Measurements from ENCODE around the gene DDX4.

DDX4 gene

DNA sequence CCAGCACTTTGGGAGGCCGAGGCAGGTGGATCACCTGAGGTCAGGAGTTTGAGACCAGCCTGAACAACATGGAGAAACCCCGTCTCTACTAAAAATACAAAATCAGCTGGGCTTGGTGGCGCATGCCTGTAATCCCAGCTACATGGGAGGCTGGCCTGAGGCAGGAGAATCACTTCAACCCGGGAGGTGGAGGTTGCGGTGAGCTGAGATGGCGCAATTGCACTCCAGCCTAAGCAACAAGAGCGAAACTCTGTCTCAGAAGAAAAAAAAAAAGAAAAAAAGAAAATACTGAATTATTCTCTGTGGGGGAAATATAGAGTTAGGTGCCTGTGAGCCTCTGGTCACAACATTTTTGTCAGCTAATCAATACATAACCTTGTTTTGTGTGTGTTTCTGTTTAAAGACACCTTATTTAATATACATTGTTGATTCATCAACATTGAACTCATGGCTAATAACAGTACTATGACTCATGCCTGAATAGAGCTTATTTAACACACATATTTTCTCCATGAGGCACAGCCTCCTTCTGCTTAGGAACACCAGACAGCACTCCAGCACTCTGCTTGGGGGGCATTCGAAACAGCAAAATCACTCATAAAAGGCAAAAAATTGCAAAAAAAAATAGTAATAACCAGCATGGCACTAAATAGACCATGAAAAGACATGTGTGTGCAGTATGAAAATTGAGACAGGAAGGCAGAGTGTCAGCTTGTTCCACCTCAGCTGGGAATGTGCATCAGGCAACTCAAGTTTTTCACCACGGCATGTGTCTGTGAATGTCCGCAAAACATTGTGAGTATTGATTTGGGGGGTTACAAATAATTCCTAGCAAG, 113.2 kb downstream of the DDX4 start, which contains the start of gene IL31RA:
Gene IL31RA, plus strand, starts transcription at position 519 of the 836 bp plus-strand sequence. Its CDS starts 214 bp downstream, at position 733.
- DNase-seq (ENCODE audit: extremely low spot score) = no peak
- ChIA-PET CTCF (interaction anchor here (1.1 kb wide), 1 partner anchor 17 kb away, joined by 4 read pairs; no protein-coding TSS in a partner anchor), POLR2A (no interaction called here)
- TF ChIP-seq ELF4 (IDR thresholded peaks at IDR 0.05) = no peak

DNA sequence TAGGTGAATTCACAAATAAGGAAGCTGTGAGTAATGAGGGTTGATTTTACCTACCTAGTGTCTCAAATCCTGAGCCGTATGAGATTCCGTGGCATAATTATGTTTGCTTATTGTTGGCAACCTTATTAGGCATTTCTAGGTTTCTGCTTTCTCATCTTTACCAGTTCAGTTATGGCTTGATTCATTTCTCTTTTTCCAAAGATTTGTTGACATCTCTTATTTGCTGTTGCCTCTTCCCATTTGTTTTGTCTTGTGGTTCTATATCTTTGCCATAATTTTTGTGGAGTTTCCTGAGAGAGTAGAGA, 113.8 kb downstream of the DDX4 start:
- ChIA-PET POLR2A (no interaction called here), CTCF (interaction anchor here (1.1 kb wide), 1 partner anchor 17 kb away, joined by 4 read pairs; no protein-coding TSS in a partner anchor)
- TF ChIP-seq FOXM1 (IDR thresholded peaks at IDR 0.05; ENCODE audit: borderline replicate concordance) (no peak), L3MBTL2 (conservative IDR thresholded peaks at IDR 0.05) (no peak), CTBP1 (IDR thresholded peaks at IDR 0.05; ENCODE audit: borderline replicate concordance) (no peak), HDGF (IDR thresholded peaks at IDR 0.05; ENCODE audit: borderline replicate concordance) (no peak), BHLHE40 (IDR thresholded peaks at IDR 0.05; ENCODE audit: borderline replicate concordance) (no peak), FOXA1 (IDR thresholded peaks at IDR 0.05) (no peak), SUZ12 (IDR thresholded peaks at IDR 0.05) (no peak), SP1 (IDR thresholded peaks at IDR 0.05) (no peak), TARDBP (IDR thresholded peaks at IDR 0.05) (no peak), ARNT (IDR thresholded peaks at IDR 0.05) (no peak), ZNF384 (IDR thresholded peaks at IDR 0.05) (no peak), NFRKB (IDR thresholded peaks at IDR 0.05) (no peak), FOXK2 (IDR thresholded peaks at IDR 0.05) (no peak), LEF1 (IDR thresholded peaks at IDR 0.05; ENCODE audit: borderline replicate concordance) (no peak), ELF4 (IDR thresholded peaks at IDR 0.05) (no peak)
- TF ChIP-seq, protein P1, sequence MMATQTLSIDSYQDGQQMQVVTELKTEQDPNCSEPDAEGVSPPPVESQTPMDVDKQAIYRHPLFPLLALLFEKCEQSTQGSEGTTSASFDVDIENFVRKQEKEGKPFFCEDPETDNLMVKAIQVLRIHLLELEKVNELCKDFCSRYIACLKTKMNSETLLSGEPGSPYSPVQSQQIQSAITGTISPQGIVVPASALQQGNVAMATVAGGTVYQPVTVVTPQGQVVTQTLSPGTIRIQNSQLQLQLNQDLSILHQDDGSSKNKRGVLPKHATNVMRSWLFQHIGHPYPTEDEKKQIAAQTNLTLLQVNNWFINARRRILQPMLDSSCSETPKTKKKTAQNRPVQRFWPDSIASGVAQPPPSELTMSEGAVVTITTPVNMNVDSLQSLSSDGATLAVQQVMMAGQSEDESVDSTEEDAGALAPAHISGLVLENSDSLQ (IDR thresholded peaks at IDR 0.05) = no peak
- DNase-seq (ENCODE audit: extremely low spot score) = no peak

DNA sequence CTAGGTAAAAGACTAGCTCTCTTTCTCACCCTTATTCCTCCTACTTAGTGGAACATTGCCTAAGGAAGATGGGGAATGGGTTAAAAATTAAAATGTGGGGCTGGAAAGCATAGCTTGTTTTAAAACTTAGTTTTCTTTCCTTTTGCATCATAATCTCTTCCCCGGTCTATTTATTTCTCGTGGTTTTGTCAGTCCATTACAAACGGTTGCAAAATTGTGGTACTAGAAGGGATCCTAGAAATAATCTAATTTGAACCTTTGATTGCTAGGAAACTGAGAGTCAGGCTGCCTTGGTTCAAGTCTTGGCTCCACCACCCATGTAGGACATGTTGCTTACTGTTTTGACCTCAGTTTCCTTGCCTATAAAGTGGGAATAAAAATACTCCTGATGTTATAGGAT, 114.6 kb downstream of the DDX4 start:
- POLR2A ChIA-PET = no interaction called here
- CTCF ChIA-PET = no interaction called here
- DNase-seq (ENCODE audit: extremely low spot score) = no peak
- no peak for TF ChIP-seq FOXM1 (IDR thresholded peaks at IDR 0.05; ENCODE audit: borderline replicate concordance)

DNA sequence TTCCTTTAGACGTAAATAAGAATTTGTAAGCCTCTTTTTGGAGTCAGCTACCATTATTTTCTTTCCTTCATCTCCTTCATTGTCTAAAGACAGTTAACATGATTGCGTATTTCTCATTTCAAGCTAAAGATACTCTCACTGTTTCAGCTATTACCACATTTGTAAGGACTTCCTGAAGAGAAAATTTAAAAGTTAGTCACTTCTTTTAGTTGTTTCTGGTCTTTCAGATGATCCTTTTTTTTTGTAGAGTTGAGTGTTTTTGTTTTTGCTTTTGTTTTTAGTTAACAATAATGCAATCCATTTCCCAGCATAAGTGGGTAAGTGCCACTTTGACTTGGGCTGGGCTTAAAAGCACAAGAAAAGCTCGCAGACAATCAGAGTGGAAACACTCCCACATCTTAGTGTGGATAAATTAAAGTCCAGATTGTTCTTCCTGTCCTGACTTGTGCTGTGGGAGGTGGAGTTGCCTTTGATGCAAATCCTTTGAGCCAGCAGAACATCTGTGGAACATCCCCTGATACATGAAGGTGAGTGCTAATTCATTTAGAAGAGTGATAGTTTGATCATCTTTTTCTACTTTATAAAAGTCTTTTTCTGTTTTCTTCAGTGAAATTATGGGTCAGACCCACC, 115.3 kb downstream of the DDX4 start:
- DNase-seq (ENCODE audit: extremely low spot score) = no peak
- ChIA-PET CTCF (no interaction called here), POLR2A (no interaction called here)
- TF ChIP-seq CTBP1 (IDR thresholded peaks at IDR 0.05; ENCODE audit: borderline replicate concordance) (no peak), SUZ12 (IDR thresholded peaks at IDR 0.05) (no peak), BHLHE40 (IDR thresholded peaks at IDR 0.05; ENCODE audit: borderline replicate concordance) (no peak), L3MBTL2 (conservative IDR thresholded peaks at IDR 0.05) (no peak), NFRKB (IDR thresholded peaks at IDR 0.05) (no peak), TARDBP (IDR thresholded peaks at IDR 0.05) (no peak), FOXK2 (IDR thresholded peaks at IDR 0.05) (no peak), FOXM1 (IDR thresholded peaks at IDR 0.05; ENCODE audit: borderline replicate concordance) (no peak), SP1 (IDR thresholded peaks at IDR 0.05) (no peak), FOXA1 (IDR thresholded peaks at IDR 0.05) (no peak), ZNF384 (IDR thresholded peaks at IDR 0.05) (no peak), LEF1 (IDR thresholded peaks at IDR 0.05; ENCODE audit: borderline replicate concordance) (no peak), ARNT (IDR thresholded peaks at IDR 0.05) (no peak)
- TF ChIP-seq, protein P1 (IDR thresholded peaks at IDR 0.05) = no peak

DNA sequence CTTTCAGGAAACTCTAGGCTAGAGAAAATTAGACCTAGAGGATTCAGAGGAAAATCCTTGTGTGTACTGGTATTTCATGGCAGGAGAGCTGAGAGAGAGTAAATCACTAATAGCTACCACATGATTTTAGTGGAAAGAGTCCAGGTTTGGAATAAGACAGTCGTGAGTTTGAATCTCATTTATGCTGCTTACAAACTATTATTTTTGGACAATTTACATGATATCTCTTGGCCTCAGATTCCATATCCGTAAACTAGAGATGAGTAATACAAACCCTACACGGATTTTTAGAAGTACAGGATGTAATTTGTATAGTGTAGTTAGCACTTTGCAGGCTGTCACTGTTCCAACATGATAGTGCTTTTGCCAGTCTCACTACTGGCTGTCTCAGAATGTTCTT, 116.0 kb downstream of the DDX4 start:
- ChIA-PET CTCF (no interaction called here), POLR2A (no interaction called here)
- no peak for TF ChIP-seq LEF1 (IDR thresholded peaks at IDR 0.05; ENCODE audit: borderline replicate concordance)
- TF ChIP-seq TARDBP (IDR thresholded peaks at IDR 0.05) = no peak
- TF ChIP-seq CTBP1 (IDR thresholded peaks at IDR 0.05; ENCODE audit: borderline replicate concordance) = no peak
- TF ChIP-seq FOXA1 (IDR thresholded peaks at IDR 0.05) = no peak
- TF ChIP-seq HDGF (IDR thresholded peaks at IDR 0.05; ENCODE audit: borderline replicate concordance) = no peak
- no peak for TF ChIP-seq BHLHE40 (IDR thresholded peaks at IDR 0.05; ENCODE audit: borderline replicate concordance)
- no peak for TF ChIP-seq L3MBTL2 (conservative IDR thresholded peaks at IDR 0.05)
- no peak for TF ChIP-seq SP1 (IDR thresholded peaks at IDR 0.05)
- no peak for TF ChIP-seq ARNT (IDR thresholded peaks at IDR 0.05)
- no peak for TF ChIP-seq SUZ12 (IDR thresholded peaks at IDR 0.05)
- no peak for TF ChIP-seq ELF4 (IDR thresholded peaks at IDR 0.05)
- no peak for TF ChIP-seq NFRKB (IDR thresholded peaks at IDR 0.05)
- no peak for TF ChIP-seq ZNF384 (IDR thresholded peaks at IDR 0.05)
- no peak for TF ChIP-seq FOXK2 (IDR thresholded peaks at IDR 0.05)
- TF ChIP-seq FOXM1 (IDR thresholded peaks at IDR 0.05; ENCODE audit: borderline replicate concordance) = no peak
- TF ChIP-seq, protein P1 (IDR thresholded peaks at IDR 0.05) = no peak
- no peak for DNase-seq (ENCODE audit: extremely low spot score)

DNA sequence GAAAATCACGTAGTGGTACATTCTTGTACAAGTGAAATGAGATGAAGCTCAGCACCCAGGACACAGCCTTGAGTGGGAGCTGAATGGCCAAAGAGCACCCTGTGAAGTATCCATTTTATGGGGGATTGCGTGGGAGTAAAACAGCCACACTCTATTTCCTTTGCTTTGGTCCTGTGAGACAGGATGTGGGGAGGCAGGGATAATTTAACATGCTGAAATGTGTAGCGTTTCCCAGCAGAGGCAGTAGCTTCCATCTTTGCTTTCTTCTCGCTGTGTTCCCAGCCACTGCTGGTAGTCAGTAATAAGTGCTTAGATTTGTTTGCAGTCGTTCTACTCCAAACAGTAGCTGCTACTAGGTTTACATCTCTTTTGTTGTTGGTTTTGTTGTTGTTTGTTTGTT, 117.6 kb downstream of the DDX4 start:
- CTCF ChIA-PET = no interaction called here

More for the DNA sequence above, 117.6 kb downstream of the DDX4 start:
- TF ChIP-seq LEF1 (IDR thresholded peaks at IDR 0.05; ENCODE audit: borderline replicate concordance) = no peak
- POLR2A ChIA-PET = no interaction called here
- no peak for DNase-seq (ENCODE audit: extremely low spot score)
